H1 (cell line): ENCODE measurements around the gene GIGYF2. TPM values are rescaled to one million over a fixed set of nuclear protein-coding genes. Genes with fewer than 3 reads are reported as not detected.

Experiments used
- CTCF ChIA-PET: fragments of 300-600 bp; sonication (Branson Sonifier 250); formaldehyde crosslinking; loops from one replicate; lab custom pipeline; 2021; ENCODE audit not compliant: partially characterized antibody; lab: Charles Lee
- POLR2A ChIA-PET: fragments of 300-600 bp; sonication (Branson Sonifier 250); formaldehyde crosslinking; loops from one replicate; lab custom pipeline; 2021; ENCODE audit warnings: inconsistent platforms; ENCODE audit not compliant: partially characterized antibody; lab: Charles Lee
- DNase-seq, 2 experiments: peaks; one replicate each; pipeline versions ENCODE4 v3.0.0 to v3.0.0-alpha.2; 2010 to 2022; ENCODE audit warnings: low spot score in 2 of 2, low read depth in 1 of 2, mixed read lengths in 1 of 2
- FAIRE-seq: peaks from 2 replicates; lab custom pipeline; 2011; peaks lifted over from hg19 to GRCh38; lab: Jason Lieb, UNC
- H2AFZ ChIP-seq: 2 replicates; pipeline ENCODE4 v1.8.1; 2012; ENCODE audit warnings: low read length, inconsistent platforms
- H2AK5ac ChIP-seq: 2 replicates; pipeline ENCODE4 v1.6.1; 2013; ENCODE audit warnings: low read depth, low read length
- H2BK120ac ChIP-seq: replicated peaks from 2 replicates; pipeline ENCODE3; 2013; ENCODE audit warnings: low read depth, low read length, inconsistent platforms
- H2BK12ac ChIP-seq: 2 replicates; pipeline ENCODE4 v1.6.1; 2013; ENCODE audit warnings: low read depth, low read length
- H2BK15ac ChIP-seq: 2 replicates; pipeline ENCODE4 v1.6.1; 2013; ENCODE audit warnings: low read length
- H2BK20ac ChIP-seq: 2 replicates; pipeline ENCODE4 v1.6.1; 2013; ENCODE audit warnings: low read length
- H2BK5ac ChIP-seq: 2 replicates; pipeline ENCODE4 v1.6.1; 2013; ENCODE audit warnings: low read depth, low read length
- H3K14ac ChIP-seq: 2 replicates; pipeline ENCODE4 v1.6.1; 2013; ENCODE audit warnings: inconsistent platforms; ENCODE audit not compliant: insufficient read length
- H3K18ac ChIP-seq: 2 replicates; pipeline ENCODE4 v1.6.1; 2013; ENCODE audit warnings: low read length; ENCODE audit errors: extremely low read depth
- H3K23ac ChIP-seq: 2 replicates; pipeline ENCODE4 v1.6.1; 2013; ENCODE audit warnings: inconsistent platforms; ENCODE audit not compliant: insufficient read length
- H3K23me2 ChIP-seq: 2 replicates; pipeline ENCODE4 v1.6.1; 2013; ENCODE audit warnings: low read depth, low read length
- H3K27ac ChIP-seq: 2 replicates; pipeline ENCODE4 v1.6.1; 2011; ENCODE audit warnings: low read depth, low read length, inconsistent platforms
- H3K27me3 ChIP-seq, 4 experiments: replicated peaks in 1 of 4; 1 replicate in 1 of 4; 2 replicates in 3 of 4; pipeline versions ENCODE4 v1.6.1 to v1.8.1; 2011 to 2013; ENCODE audit warnings: low read length in 3 of 4, mild to moderate bottlenecking in 3 of 4, inconsistent platforms in 2 of 4, mixed read lengths in 2 of 4, moderate library complexity in 1 of 4; ENCODE audit not compliant: control insufficient read depth in 3 of 4, insufficient read depth in 3 of 4; ENCODE audit errors: extremely low read depth in 1 of 4
- H3K36me3 ChIP-seq, 4 experiments: 2 replicates each; pipeline versions ENCODE4 v1.6.1 to v1.8.1; 2011 to 2013; ENCODE audit warnings: mild to moderate bottlenecking in 4 of 4, low read length in 3 of 4, moderate library complexity in 2 of 4, control low read depth in 1 of 4, inconsistent platforms in 1 of 4; ENCODE audit not compliant: insufficient read depth in 4 of 4, control insufficient read depth in 2 of 4
- H3K4ac ChIP-seq: replicated peaks from 2 replicates; pipeline ENCODE3; 2013; ENCODE audit warnings: low read length, low read depth, mixed read lengths, inconsistent platforms; ENCODE audit not compliant: insufficient read length
- H3K4me1 ChIP-seq, 4 experiments: replicated peaks in 1 of 4; 1 replicate in 1 of 4; 2 replicates in 3 of 4; pipeline versions ENCODE4 v1.6.1 to v1.8.1; 2011 to 2013; ENCODE audit warnings: low read length in 3 of 4, inconsistent platforms in 2 of 4, mixed read lengths in 1 of 4; ENCODE audit not compliant: insufficient read depth in 4 of 4, control insufficient read depth in 3 of 4
- H3K4me2 ChIP-seq, 2 experiments: 2 replicates each; pipeline versions ENCODE4 v1.6.1 to v1.8.1; 2011 to 2013; ENCODE audit warnings: low read depth in 2 of 2, low read length in 2 of 2, control low read depth in 1 of 2, inconsistent platforms in 1 of 2, mild to moderate bottlenecking in 1 of 2; ENCODE audit not compliant: insufficient read depth in 1 of 2
- H3K4me3 ChIP-seq, 4 experiments: fragments of 200-600, 300-600 bp in 1 of 4; sonication (generic), shearing (Covaris generic), sonication (Bioruptor Twin) in 1 of 4; 2 replicates each; pipeline versions ENCODE4 v1.5.1 to v1.8.1; 2011 to 2016; ENCODE audit warnings: low read length in 4 of 4, low read depth in 3 of 4, control low read depth in 2 of 4, inconsistent platforms in 2 of 4, mild to moderate bottlenecking in 2 of 4, mixed read lengths in 1 of 4, moderate library complexity in 1 of 4; ENCODE audit not compliant: insufficient read depth in 2 of 4; ENCODE audit errors: extremely low read depth in 1 of 4
- H3K56ac ChIP-seq: replicated peaks from 2 replicates; pipeline ENCODE3; 2013; ENCODE audit warnings: low read depth, mild to moderate bottlenecking, mixed read lengths, low read length, inconsistent platforms; ENCODE audit not compliant: insufficient read length
- H3K79me1 ChIP-seq: 2 replicates; pipeline ENCODE4 v1.6.1; 2013; ENCODE audit warnings: low read depth, low read length, control low read depth
- H3K79me2 ChIP-seq, 2 experiments: 2 replicates each; pipeline versions ENCODE4 v1.6.1 to v1.8.1; 2012 to 2013; ENCODE audit warnings: low read length in 2 of 2, mild to moderate bottlenecking in 2 of 2, inconsistent platforms in 1 of 2; ENCODE audit not compliant: insufficient read depth in 2 of 2, control insufficient read depth in 1 of 2
- H3K9ac ChIP-seq, 4 experiments: replicated peaks in 1 of 4; 1 replicate in 1 of 4; 2 replicates in 3 of 4; pipeline versions ENCODE4 v1.6.1 to v1.8.1; 2011 to 2013; ENCODE audit warnings: low read depth in 3 of 4, low read length in 3 of 4, control low read depth in 2 of 4, mild to moderate bottlenecking in 2 of 4, moderate library complexity in 2 of 4, inconsistent platforms in 1 of 4; ENCODE audit errors: extremely low read depth in 1 of 4
- H3K9me3 ChIP-seq, 2 experiments: 2 replicates each; pipeline versions ENCODE4 v1.6.1 to v1.8.1; 2012 to 2013; ENCODE audit warnings: mild to moderate bottlenecking in 2 of 2, moderate library complexity in 2 of 2, control low read depth in 1 of 2, inconsistent platforms in 1 of 2, low read depth in 1 of 2, low read length in 1 of 2, mixed read lengths in 1 of 2; ENCODE audit not compliant: insufficient read depth in 2 of 2
- H4K20me1 ChIP-seq, 2 experiments: replicated peaks in 1 of 2; 2 replicates each; pipeline versions ENCODE3 to v1.8.1; 2011 to 2013; ENCODE audit warnings: inconsistent platforms in 2 of 2, low read length in 2 of 2, mild to moderate bottlenecking in 1 of 2; ENCODE audit not compliant: insufficient read depth in 2 of 2, control insufficient read depth in 1 of 2
- H4K5ac ChIP-seq: 2 replicates; pipeline ENCODE4 v1.6.1; 2013; ENCODE audit warnings: low read length, low read depth, mixed read lengths, inconsistent platforms; ENCODE audit not compliant: insufficient read length
- H4K8ac ChIP-seq: 2 replicates; pipeline ENCODE4 v1.8.0; 2013; ENCODE audit warnings: mild to moderate bottlenecking, moderate library complexity, low read length, inconsistent platforms; ENCODE audit not compliant: insufficient read depth; ENCODE audit errors: extremely low read depth
- H4K91ac ChIP-seq: replicated peaks from 2 replicates; pipeline ENCODE3; 2013; ENCODE audit warnings: low read length, mixed read lengths, inconsistent platforms; ENCODE audit not compliant: insufficient read length
- WGBS, 2 experiments: shearing (Covaris generic) in 1 of 2; methylation state at CpG; one replicate each; pipeline versions ENCODE4 v1.1.6 to v1.1.7; 2013 to 2015; ENCODE audit warnings: low lambda C conversion rate in 2 of 2, mixed read lengths in 2 of 2, inconsistent platforms in 1 of 2, low coverage in 1 of 2, missing lambda C conversion rate in 1 of 2; ENCODE audit not compliant: insufficient replicate concordance in 2 of 2, insufficient coverage in 1 of 2, insufficient read length in 1 of 2; ENCODE audit errors: extremely low coverage in 1 of 2, missing lambda C conversion rate in 1 of 2; 5-methylcytosine and 5-hydroxymethylcytosine counted together
- polyA plus RNA-seq, 7 experiments: library from polyadenylated mRNA; depleted of rRNA in 3 of 7; stranded (reverse) in 5 of 7; unstranded in 2 of 7; fragments of >200 nt in 5 of 7; fragments of 200-250 nt in 2 of 7; gene quantifications; 1 replicate in 5 of 7; 2 replicates in 1 of 7; 4 replicates in 1 of 7; pipeline versions ENCODE4 v1.2.1 to v1.2.3, GENCODE V29; 2011 to 2013; ENCODE audit warnings: missing spikeins in 2 of 7, mixed read lengths in 2 of 7
- total RNA-seq: library from RNA; stranded (reverse); fragmentation: NEBNext Ultra II Directional; extraction: Animal tissue kit (Norgen Biotek cat#: 25700); gene quantifications from 2 replicates; pipeline ENCODE4 v1.2.1, GENCODE V29; 2021

The GIGYF2 gene
- total and polyA plus RNA-seq, 2 of the 8 experiments (the other 6 are each of a cell fraction or from before 2014, with no cell fraction given): 22.3 to 62.0 TPM

GRCh38 chr2:232815569-232815968 is 118.4 kb downstream of the GIGYF2 start:
- Histone ChIP-seq H3K18ac (no peak overlapping the region), H4K8ac (no peak overlapping the region), H4K20me1 (peaks cover 1 to 4% of the 10 kb centered on the region in 2 experiments), H2BK120ac (no peak overlapping the region), H2BK15ac (no peak overlapping the region), H3K23me2 (no peaks in the 10 kb centered on the region), H2BK12ac (no peak overlapping the region), H2BK5ac (no peak overlapping the region), H2AFZ (no peak overlapping the region), H3K27me3 (no peaks in the 10 kb centered on the region), H3K9ac (no peak overlapping the region), H3K4ac (no peak overlapping the region), H3K79me1 (no peaks in the 10 kb centered on the region), H3K79me2 (no peaks in the 10 kb centered on the region), H3K23ac (no peak overlapping the region), H3K56ac (no peak overlapping the region), H3K4me2 (no peak overlapping the region), H4K91ac (no peak overlapping the region), H2AK5ac (no peak overlapping the region), H3K4me1 (no peaks in the 10 kb centered on the region), H3K9me3 (no peaks in the 10 kb centered on the region), H3K14ac (no peak overlapping the region), H3K27ac (no peak overlapping the region), H4K5ac (no peak overlapping the region), H3K36me3 (peaks cover 0 to 72% (median 27%) of the 10 kb centered on the region in 4 experiments; a peak in 7 of 8 replicates), H3K4me3 (no peak overlapping the region), H2BK20ac (no peak overlapping the region)
- 77% methylated on average over 3 of the region's 3 CpGs; no CpG with 5 or more reads in 1 of the 2 experiments for WGBS, 2 experiments
- ChIA-PET POLR2A (no interaction called here), CTCF (interaction anchor here (0.6 to 1.3 kb wide), 2 partner anchors 21 to 408 kb away, joined by 3 read pairs; no protein-coding TSS in a partner anchor)
- FAIRE-seq: no peak
- DNase-seq: no peak
